Measurements from ENCODE around the gene CCNB3. TPM values are rescaled to one million over a fixed set of nuclear protein-coding genes. Genes with fewer than 3 reads are reported as not detected.

Gene CCNB3
- total RNA-seq, 1 donor from 2014 or later = 0.25 TPM

DNA sequence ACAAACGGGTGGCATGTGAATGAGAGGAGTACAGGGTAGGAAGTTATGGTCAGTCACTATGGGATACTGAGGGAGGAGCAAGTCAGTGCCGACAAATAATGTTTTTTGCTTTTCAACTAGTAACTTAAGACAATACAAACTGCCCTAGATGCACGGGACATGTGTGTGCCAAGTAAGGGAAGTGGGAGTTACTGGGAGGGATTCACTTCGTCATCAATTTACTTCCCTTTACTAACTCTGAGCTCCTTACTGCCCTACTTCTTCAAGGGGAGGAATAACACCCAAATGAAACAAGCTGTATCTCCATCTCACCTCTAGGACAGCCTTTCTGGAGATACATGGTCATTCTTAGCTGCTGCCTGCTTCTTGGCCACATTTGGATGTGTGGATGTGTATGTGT is 168.4 kb downstream of the CCNB3 start:
- DNase-seq (ENCODE audit: extremely low spot score in 2 of 2) = peak in 1 of 2 donors; percentile 27
- Histone ChIP-seq H3K4me1 (no peaks in the 10 kb centered on the region), H3K27me3 (no peaks in the 10 kb centered on the region), H3K4me3 (no peak overlapping the region), H3K27ac (no peak overlapping the region), H3K9me3 (no peaks in the 10 kb centered on the region), H3K36me3 (no peaks in the 10 kb centered on the region)
- no peak for TF ChIP-seq POLR2A (IDR thresholded peaks at IDR 0.05)
- TF ChIP-seq, protein P1, sequence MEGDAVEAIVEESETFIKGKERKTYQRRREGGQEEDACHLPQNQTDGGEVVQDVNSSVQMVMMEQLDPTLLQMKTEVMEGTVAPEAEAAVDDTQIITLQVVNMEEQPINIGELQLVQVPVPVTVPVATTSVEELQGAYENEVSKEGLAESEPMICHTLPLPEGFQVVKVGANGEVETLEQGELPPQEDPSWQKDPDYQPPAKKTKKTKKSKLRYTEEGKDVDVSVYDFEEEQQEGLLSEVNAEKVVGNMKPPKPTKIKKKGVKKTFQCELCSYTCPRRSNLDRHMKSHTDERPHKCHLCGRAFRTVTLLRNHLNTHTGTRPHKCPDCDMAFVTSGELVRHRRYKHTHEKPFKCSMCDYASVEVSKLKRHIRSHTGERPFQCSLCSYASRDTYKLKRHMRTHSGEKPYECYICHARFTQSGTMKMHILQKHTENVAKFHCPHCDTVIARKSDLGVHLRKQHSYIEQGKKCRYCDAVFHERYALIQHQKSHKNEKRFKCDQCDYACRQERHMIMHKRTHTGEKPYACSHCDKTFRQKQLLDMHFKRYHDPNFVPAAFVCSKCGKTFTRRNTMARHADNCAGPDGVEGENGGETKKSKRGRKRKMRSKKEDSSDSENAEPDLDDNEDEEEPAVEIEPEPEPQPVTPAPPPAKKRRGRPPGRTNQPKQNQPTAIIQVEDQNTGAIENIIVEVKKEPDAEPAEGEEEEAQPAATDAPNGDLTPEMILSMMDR (IDR thresholded peaks at IDR 0.05) = no peak
- no peak for TF ChIP-seq POLR2AphosphoS5 (IDR thresholded peaks at IDR 0.05; ENCODE audit: insufficient read depth in 1 of 2, low read depth in 1 of 2)
- intact Hi-C loops (cut with DNase I) = no loop called here

GRCh38 chrX:50375481-50376267 is 171.1 kb downstream of the CCNB3 start:
- DNase-seq (ENCODE audit: extremely low spot score in 2 of 2) = peak; percentile 22 to 43
- intact Hi-C loops (cut with DNase I) = no loop called here
- no peaks in the 10 kb centered on the region for H3K36me3 ChIP-seq
- H3K27me3 ChIP-seq = no peaks in the 10 kb centered on the region
- no peaks in the 10 kb centered on the region for H3K4me1 ChIP-seq
- no peak overlapping the region for H3K27ac ChIP-seq
- H3K9me3 ChIP-seq = no peaks in the 10 kb centered on the region
- H3K4me3 ChIP-seq = no peak overlapping the region
- TF ChIP-seq, protein P1 (IDR thresholded peaks at IDR 0.05) = no peak
- TF ChIP-seq POLR2AphosphoS5 (IDR thresholded peaks at IDR 0.05; ENCODE audit: insufficient read depth in 1 of 2, low read depth in 1 of 2) (no peak), POLR2A (IDR thresholded peaks at IDR 0.05) (no peak)

GRCh38 chrX:50381729-50382415 is 177.3 kb downstream of the CCNB3 start:
- Histone ChIP-seq H3K27me3 (no peaks in the 10 kb centered on the region), H3K4me1 (no peaks in the 10 kb centered on the region), H3K9me3 (no peaks in the 10 kb centered on the region), H3K27ac (no peak overlapping the region), H3K36me3 (no peaks in the 10 kb centered on the region), H3K4me3 (no peak overlapping the region)
- no peak for TF ChIP-seq POLR2AphosphoS5 (IDR thresholded peaks at IDR 0.05; ENCODE audit: insufficient read depth in 1 of 2, low read depth in 1 of 2)
- TF ChIP-seq, protein P1 (IDR thresholded peaks at IDR 0.05) = no peak
- no peak for TF ChIP-seq POLR2A (IDR thresholded peaks at IDR 0.05)
- intact Hi-C loops (cut with DNase I) = no loop called here
- DNase-seq (ENCODE audit: extremely low spot score in 2 of 2) = no peak

DNA sequence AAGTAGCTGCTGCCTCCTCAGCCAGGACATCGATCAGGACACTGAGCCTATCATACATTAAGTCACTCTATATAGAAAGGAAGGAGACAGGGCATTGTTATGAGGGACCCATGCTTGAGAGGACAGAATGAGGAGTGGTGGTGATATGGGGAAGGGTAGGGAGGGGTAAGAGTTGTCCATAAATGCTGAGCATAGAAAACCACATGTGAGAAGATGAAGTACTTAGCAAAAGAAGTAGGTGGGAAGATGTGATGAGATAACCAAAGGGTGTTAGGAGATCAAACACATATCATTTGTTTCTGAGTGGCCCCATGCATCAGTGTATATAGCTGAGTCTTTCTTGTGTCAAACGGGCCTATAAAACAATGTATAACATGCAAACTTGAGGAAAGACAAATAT is 182.0 kb downstream of the CCNB3 start:
- no peaks in the 10 kb centered on the region for H3K9me3 ChIP-seq
- no peak overlapping the region for H3K27ac ChIP-seq
- intact Hi-C loops (cut with DNase I) = no loop called here
- no peak overlapping the region for H3K4me3 ChIP-seq
- H3K4me1 ChIP-seq = no peaks in the 10 kb centered on the region
- DNase-seq (ENCODE audit: extremely low spot score in 2 of 2) = no peak
- no peaks in the 10 kb centered on the region for H3K27me3 ChIP-seq
- no peak for TF ChIP-seq POLR2AphosphoS5 (IDR thresholded peaks at IDR 0.05; ENCODE audit: insufficient read depth in 1 of 2, low read depth in 1 of 2)
- TF ChIP-seq, protein P1 (IDR thresholded peaks at IDR 0.05) = no peak
- no peak for TF ChIP-seq POLR2A (IDR thresholded peaks at IDR 0.05)
- no peaks in the 10 kb centered on the region for H3K36me3 ChIP-seq

- Histone ChIP-seq H3K27ac (no peak overlapping the region), H3K4me3 (no peak overlapping the region), H3K4me1 (no peaks in the 10 kb centered on the region), H3K36me3 (no peaks in the 10 kb centered on the region), H3K9me3 (no peaks in the 10 kb centered on the region), H3K27me3 (no peaks in the 10 kb centered on the region)
- intact Hi-C loops (cut with DNase I) = no loop called here
- DNase-seq (ENCODE audit: extremely low spot score in 2 of 2) = no peak
- TF ChIP-seq POLR2AphosphoS5 (IDR thresholded peaks at IDR 0.05; ENCODE audit: insufficient read depth in 1 of 2, low read depth in 1 of 2) (no peak), POLR2A (IDR thresholded peaks at IDR 0.05) (no peak)
- TF ChIP-seq, protein P1 (IDR thresholded peaks at IDR 0.05) = no peak
Observed at GRCh38 chrX:50393902-50394301, 189.3 kb downstream of the CCNB3 start.
